ENCODE data around the gene ARHGAP42.
A peak's percentile ranks its signal among the peaks of the same experiment; 100 is the strongest.

ARHGAP42 gene

GRCh38 chr11:100808904-100809491 lies 121.9 kb downstream of the ARHGAP42 start:
- no peak for ATAC-seq
- no peak for TF ChIP-seq SNAI2 (CRISPR knock-in tag; IDR thresholded peaks at IDR 0.05)
- peak; percentile 52; the same call in 1 of the 2 replicates for TF ChIP-seq ISL1 (CRISPR knock-in tag; IDR thresholded peaks at IDR 0.05)
- no peak for TF ChIP-seq ESRRG (CRISPR knock-in tag; IDR thresholded peaks at IDR 0.05)
- TF ChIP-seq ZFP30 (CRISPR knock-in tag; IDR thresholded peaks at IDR 0.05), result no peak

GRCh38 chr11:100810146-100810545 lies 123.1 kb downstream of the ARHGAP42 start:
- ATAC-seq, result no peak
- TF ChIP-seq OSR1 (CRISPR knock-in tag; IDR thresholded peaks at IDR 0.05) (no peak), ZC3H10 (CRISPR knock-in tag; IDR thresholded peaks at IDR 0.05) (no peak), RARB (CRISPR knock-in tag; IDR thresholded peaks at IDR 0.05) (no peak), TSHZ2 (CRISPR knock-in tag; IDR thresholded peaks at IDR 0.05) (no peak), CSRNP3 (CRISPR knock-in tag; IDR thresholded peaks at IDR 0.05) (no peak), ESRRG (CRISPR knock-in tag; IDR thresholded peaks at IDR 0.05) (no peak), PATZ1 (CRISPR knock-in tag; IDR thresholded peaks at IDR 0.05; ENCODE audit: borderline replicate concordance) (no peak), CSDC2 (CRISPR knock-in tag; IDR thresholded peaks at IDR 0.05) (no peak), ZNF565 (CRISPR knock-in tag; conservative IDR thresholded peaks at IDR 0.05; ENCODE audit: low read depth) (no peak), ISL1 (CRISPR knock-in tag; IDR thresholded peaks at IDR 0.05) (no peak), GLIS3 (CRISPR knock-in tag; IDR thresholded peaks at IDR 0.05) (no peak)

- ATAC-seq, result no peak
- TF ChIP-seq ZFP30 (CRISPR knock-in tag; IDR thresholded peaks at IDR 0.05), result no peak
Observed at GRCh38 chr11:100810666-100811065, 123.6 kb downstream of the ARHGAP42 start.

- ATAC-seq, result no peak
- no peak for TF ChIP-seq TSHZ2 (CRISPR knock-in tag; IDR thresholded peaks at IDR 0.05)
- no peak for TF ChIP-seq CSRNP3 (CRISPR knock-in tag; IDR thresholded peaks at IDR 0.05)
- TF ChIP-seq PATZ1 (CRISPR knock-in tag; IDR thresholded peaks at IDR 0.05; ENCODE audit: borderline replicate concordance), result no peak
- no peak for TF ChIP-seq ZFP30 (CRISPR knock-in tag; IDR thresholded peaks at IDR 0.05)
- no peak for TF ChIP-seq ESRRG (CRISPR knock-in tag; IDR thresholded peaks at IDR 0.05)
- no peak for TF ChIP-seq GLIS3 (CRISPR knock-in tag; IDR thresholded peaks at IDR 0.05)
- no peak for TF ChIP-seq ZNF565 (CRISPR knock-in tag; conservative IDR thresholded peaks at IDR 0.05; ENCODE audit: low read depth)
- TF ChIP-seq ZNF70 (CRISPR knock-in tag; IDR thresholded peaks at IDR 0.05), result no peak
Observed at GRCh38 chr11:100812517-100812916, 125.4 kb downstream of the ARHGAP42 start.
